ENCODE data around the gene ANKRD13D.
A peak's percentile ranks its signal among the peaks of the same experiment; 100 is the strongest.

Gene ANKRD13D

DNA sequence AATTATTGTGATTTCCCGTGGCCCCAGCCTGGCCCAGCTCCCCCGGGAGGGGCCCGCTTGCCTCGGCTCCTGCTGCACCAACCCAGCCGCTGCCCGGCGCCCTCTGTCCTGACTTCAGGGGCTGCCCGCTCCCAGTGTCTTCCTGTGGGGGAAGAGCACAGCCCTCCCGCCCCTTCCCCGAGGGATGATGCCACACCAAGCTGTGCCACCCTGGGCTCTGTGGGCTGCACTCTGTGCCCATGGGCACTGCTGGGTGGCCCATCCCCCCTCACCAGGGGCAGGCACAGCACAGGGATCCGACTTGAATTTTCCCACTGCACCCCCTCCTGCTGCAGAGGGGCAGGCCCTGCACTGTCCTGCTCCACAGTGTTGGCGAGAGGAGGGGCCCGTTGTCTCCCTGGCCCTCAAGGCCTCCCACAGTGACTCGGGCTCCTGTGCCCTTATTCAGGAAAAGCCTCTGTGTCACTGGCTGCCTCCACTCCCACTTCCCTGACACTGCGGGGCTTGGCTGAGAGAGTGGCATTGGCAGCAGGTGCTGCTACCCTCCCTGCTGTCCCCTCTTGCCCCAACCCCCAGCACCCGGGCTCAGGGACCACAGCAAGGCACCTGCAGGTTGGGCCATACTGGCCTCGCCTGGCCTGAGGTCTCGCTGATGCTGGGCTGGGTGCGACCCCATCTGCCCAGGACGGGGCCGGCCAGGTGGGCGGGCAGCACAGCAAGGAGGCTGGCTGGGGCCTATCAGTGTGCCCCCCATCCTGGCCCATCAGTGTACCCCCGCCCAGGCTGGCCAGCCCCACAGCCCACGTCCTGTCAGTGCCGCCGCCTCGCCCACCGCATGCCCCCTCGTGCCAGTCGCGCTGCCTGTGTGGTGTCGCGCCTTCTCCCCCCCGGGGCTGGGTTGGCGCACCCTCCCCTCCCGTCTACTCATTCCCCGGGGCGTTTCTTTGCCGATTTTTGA lies 3.3 kb upstream of the ANKRD13D start:
- no peak for DNase-seq (ENCODE audit: low read depth, low spot score)

DNA sequence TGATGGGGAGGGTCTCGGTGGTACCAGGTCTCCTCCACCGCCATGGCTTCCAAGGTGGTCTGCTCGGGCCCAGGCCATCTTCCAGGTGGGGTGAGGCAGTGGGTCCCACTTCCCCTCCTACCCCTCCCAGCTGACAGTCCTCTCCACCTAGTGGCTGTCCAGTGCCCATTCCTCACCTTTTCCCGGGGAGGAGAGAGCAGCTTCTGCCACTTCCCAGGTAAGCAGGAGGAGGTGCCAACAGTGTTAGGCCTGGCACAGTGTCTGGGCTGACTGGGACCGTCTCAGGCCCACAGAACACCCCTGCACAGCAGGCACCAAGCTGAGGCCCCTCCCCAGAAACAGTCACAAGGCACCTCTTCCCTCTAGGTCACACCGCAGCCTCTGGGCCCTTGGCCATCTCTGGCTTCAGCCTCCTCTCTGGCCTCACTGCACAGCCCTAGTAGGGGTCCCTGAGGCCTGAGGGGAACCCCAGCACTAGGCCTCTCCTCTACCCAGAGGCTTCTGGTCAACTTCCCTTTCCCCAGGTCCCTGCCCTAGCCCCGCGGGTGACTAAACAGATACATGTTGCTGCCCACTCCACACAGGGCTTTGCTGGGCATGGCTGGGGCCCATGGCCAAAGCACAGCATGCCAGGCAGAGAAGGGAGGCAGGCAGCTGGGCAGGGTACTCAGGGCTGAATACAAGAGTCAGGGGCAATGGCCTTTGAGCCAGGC lies 2.3 kb upstream of the ANKRD13D start:
- no peak for DNase-seq (ENCODE audit: low read depth, low spot score)

GRCh38 chr11:67287355-67288197 lies 1.5 kb upstream of the ANKRD13D start:
- no peak for DNase-seq (ENCODE audit: low read depth, low spot score)

- no peak for DNase-seq (ENCODE audit: low read depth, low spot score)
Measured at GRCh38 chr11:67288198-67288451, 978 bp upstream of the ANKRD13D start.

GRCh38 chr11:67288452-67289225 lies 464 bp upstream of the ANKRD13D start:
- DNase-seq (ENCODE audit: low read depth, low spot score) = peak; percentile 58

GRCh38 chr11:67289651-67290479 lies 762 bp downstream of the ANKRD13D start:
- DNase-seq (ENCODE audit: low read depth, low spot score) = no peak

DNA sequence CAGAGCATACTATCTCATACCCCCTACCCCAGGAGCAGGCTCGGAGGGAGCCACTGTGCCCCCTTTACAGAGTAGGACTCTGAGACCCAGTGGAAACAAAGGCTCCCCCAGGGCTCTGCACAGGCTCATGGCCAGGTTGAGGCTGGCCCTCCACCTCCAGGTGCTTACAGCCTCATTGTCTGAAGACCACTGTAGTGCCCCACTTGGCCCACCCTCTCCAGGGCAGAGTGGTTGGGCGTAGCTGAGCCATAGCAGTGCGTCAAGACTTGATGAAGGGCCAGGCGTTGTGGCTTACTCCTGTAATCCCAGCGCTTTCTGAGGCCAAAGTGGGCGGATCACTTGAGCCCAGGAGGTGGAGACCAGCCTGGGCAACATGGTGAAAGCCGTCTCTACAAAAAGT lies 1.7 kb downstream of the ANKRD13D start:
- no peak for DNase-seq (ENCODE audit: low read depth, low spot score)

DNA sequence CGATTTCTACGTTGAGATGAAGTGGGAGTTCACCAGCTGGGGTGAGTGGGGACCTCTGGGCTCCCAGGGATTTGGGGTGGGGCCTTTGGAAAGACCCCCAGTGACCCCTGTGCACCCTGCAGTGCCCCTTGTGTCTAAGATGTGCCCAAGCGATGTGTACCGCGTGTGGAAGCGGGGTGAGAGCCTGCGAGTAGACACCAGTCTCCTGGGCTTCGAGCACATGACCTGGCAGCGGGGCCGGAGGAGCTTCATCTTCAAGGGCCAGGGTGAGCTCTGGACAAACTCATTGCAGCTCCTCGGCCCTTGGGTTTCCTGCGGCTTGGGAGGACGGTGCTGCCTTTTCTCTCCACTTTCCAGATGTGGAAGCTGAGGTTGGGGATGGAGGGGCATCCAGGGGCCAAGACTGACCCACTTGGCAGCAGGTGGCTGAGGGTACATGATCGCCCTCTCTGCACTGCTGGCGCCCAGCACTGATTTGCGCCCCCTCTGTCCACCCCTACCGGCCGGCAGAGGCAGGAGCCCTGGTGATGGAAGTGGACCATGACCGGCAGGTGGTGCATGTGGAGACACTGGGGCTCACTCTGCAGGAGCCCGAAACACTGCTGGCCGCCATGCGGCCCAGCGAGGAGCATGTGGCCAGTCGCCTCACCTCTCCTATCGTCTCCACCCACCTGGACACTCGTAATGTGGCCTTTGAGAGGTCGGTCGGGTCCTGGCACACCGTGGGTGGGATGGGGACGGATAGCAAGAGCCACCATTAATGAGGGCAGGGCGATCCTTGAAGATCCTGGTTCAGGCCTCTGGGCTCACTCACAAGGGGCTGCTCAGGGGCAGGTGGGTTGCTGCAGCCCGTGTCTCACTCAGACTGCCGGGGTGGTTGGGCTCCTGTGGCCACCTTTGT lies 2.6 kb downstream of the ANKRD13D start:
- no peak for DNase-seq (ENCODE audit: low read depth, low spot score)

DNA sequence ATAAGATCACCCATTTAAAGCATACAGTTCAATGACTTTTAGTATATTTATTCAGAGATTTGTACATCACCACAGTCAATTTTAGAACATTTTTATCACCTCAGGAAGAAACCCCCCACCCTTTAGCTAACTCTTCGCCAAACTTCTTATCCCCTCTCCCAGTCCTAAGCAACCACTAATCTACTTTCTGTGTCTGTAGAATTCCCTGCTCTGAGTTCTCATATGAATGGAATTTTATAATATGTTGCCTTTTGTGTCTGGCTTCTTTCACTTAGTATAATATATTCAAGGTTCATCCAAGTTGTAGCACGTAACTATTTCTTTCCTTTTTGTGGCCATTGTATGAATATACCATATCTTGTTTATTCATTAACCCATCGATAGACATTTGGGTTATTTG lies 3.6 kb downstream of the ANKRD13D start:
- DNase-seq (ENCODE audit: low read depth, low spot score) = no peak

DNA sequence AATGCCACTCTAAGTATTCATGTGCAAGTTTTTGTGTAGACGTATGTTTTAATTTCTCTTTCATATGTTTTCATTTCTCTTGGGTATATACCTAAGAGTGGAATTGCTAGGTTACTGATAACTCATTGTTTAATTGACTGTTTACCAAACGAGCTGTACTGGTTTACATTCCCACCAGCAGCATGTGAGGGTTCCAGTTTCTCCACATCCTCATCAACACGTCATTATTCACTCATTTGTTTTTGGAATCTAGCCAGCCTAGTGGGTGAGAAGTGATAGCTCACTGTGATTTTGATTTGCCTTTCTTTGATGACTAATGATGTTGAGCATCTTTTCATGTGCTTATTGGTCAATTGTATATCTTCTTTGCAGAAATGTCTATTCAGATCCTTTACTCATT lies 4.0 kb downstream of the ANKRD13D start:
- no peak for DNase-seq (ENCODE audit: low read depth, low spot score)

- no peak for DNase-seq (ENCODE audit: low read depth, low spot score)
Measured at GRCh38 chr11:67295846-67296245, 6.7 kb downstream of the ANKRD13D start.

GRCh38 chr11:67298786-67299185 lies 9.7 kb downstream of the ANKRD13D start:
- no peak for DNase-seq (ENCODE audit: low read depth, low spot score)

GRCh38 chr11:67299471-67300191 lies 10.5 kb downstream of the ANKRD13D start:
- no peak for DNase-seq (ENCODE audit: low read depth, low spot score)

DNA sequence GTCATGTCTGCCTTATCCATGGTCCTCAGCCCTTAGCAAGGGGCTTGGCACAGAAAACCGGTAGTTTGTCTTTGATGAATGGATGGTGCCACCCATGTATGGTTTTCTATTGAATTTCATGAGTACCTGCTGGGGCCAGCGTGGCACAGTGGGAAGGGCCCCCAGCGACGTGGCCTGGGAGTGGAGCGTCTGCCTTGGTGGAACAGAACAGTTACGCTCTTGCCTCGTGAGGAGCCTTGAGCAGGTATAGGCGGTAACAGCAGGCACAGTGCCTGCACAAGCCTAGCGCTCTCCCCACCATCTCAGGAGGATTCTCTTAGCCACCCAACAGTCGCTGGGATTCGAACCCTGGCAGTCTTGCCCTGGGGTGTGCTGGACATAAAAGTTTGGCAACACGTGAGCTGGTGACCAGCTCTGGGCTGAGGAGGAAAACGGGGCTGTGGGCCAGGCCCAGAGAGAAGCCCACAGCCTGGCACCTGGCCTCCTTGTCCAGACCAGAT lies 11.2 kb downstream of the ANKRD13D start:
- no peak for DNase-seq (ENCODE audit: low read depth, low spot score)

DNA sequence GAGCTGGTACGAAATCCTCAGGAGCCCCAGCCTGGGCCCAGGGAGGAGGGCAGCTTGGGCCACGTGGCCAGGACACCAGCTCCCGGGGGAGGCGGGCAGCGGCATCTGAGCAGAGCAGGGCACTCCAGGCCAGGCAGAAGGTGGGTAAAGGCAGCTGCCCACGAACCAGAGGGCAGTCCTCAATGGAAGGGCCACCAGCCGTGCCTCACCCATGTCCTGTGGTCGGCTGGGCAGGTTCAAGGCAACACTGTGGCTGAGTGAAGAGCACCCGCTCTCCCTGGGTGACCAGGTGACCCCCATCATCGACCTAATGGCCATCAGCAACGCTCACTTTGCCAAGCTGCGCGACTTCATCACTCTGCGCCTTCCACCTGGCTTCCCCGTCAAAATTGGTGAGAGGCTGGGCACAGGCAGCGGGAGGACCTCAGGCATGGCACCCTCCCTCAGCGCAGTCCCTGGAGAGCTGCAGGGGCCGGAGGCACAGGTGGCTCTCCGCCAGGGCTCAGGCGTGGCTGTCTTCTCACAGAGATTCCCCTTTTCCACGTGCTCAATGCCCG lies 11.7 kb downstream of the ANKRD13D start:
- no peak for DNase-seq (ENCODE audit: low read depth, low spot score)

DNA sequence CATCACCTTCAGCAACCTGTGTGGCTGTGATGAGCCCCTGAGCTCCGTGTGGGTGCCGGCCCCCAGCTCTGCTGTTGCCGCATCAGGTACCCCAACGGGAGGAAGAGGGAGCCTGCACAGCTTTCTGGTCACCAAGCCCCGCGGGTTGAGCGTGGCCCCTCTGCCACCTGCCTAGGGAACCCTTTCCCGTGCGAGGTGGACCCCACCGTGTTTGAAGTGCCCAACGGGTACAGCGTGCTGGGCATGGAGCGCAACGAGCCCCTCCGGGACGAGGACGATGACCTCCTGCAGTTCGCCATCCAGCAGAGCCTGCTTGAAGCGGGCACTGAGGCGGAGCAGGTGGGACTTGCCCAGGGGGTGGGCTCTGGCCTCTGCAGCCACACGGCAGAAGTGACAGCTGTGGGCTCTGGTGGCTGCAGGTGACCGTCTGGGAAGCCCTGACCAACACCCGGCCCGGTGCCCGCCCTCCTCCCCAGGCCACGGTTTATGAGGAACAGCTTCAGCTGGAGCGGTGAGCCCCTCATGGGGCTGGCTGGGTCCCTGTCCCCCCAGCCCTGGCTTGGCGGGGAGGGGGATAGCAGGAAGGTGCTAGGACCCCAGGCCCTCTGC lies 12.3 kb downstream of the ANKRD13D start:
- no peak for DNase-seq (ENCODE audit: low read depth, low spot score)

DNA sequence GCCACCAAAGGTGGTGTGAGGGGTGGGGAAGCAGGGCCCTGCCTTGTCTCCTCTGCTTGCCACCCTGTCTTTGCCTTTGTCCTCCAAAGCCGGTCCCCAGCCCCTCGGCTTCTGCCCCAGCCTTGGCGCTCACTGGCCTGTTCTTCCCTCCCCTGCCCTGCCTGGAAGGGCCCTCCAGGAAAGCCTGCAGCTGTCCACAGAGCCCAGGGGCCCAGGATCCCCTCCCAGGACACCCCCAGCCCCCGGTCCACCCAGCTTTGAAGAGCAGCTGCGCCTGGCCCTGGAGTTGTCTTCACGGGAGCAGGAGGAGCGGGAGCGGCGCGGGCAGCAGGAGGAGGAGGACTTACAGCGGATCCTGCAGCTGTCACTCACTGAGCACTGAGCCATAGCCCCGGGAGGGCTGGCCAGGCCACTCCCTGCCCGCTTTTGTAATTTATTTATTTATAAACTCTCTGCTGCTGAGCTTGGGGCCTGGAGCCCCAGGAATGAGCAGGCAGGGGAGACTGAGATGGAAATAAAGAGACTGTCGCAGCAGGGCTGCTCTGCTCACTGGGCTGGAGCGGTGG lies 12.9 kb downstream of the ANKRD13D start:
- DNase-seq (ENCODE audit: low read depth, low spot score) = peak; percentile 80

Measured in smooth muscle cell of the brain vasculature (primary cell).